HCT116 (cell line): ENCODE results near the gene PTPRJ. TPM values are rescaled to one million over a fixed set of nuclear protein-coding genes. Genes with fewer than 3 reads are reported as not detected.

Experiments
- ATAC-seq: fragments of 200-7000 bp; cut with Tn5 transposase; 2 replicates; pipeline ENCODE4 v1.9.1; 2020; ENCODE audit warnings: mild to moderate bottlenecking, moderate library complexity
- BruUV-seq: library from RNA; stranded (reverse); fragments of 400-500 nt; replicated peaks from 2 replicates; lab custom pipeline; 2021; lab: Mats Ljungman, UMichigan
- CTCF ChIA-PET: fragments of 300-600 bp; sonication (Branson Sonifier 250); formaldehyde crosslinking; loops from one replicate; lab custom pipeline; 2021; ENCODE audit warnings: antibody characterized with exemption; lab: Charles Lee
- POLR2A ChIA-PET: fragments of 300-600, 350-600 bp; sonication (Branson Sonifier 250); formaldehyde crosslinking; loops from one replicate; lab custom pipeline; 2021; ENCODE audit warnings: antibody characterized with exemption; lab: Charles Lee
- RAD21 ChIA-PET, 2 experiments: fragments of 300-600 bp; sonication (Branson Sonifier 250); formaldehyde crosslinking; loops; one replicate each; lab custom pipeline; 2023; ENCODE audit warnings: low total read pairs in 2 of 2; ENCODE audit not compliant: uncharacterized antibody in 2 of 2, unreplicated experiment in 2 of 2, low non-redundant PET in 1 of 2; lab: Charles Lee
- DNase-seq: peaks from one replicate; pipeline ENCODE4 v3.0.0-alpha.2; 2010; ENCODE audit warnings: low read depth, low spot score
- H2AFZ ChIP-seq: fragments of 200-600 bp; shearing (Covaris generic), sonication (generic); 2 replicates; pipeline ENCODE4 v1.6.1; 2017; ENCODE audit warnings: low read depth, mixed run types, mixed read lengths, antibody characterized with exemption, low read length; ENCODE audit not compliant: poor library complexity, severe bottlenecking
- H3K27ac ChIP-seq: 2 replicates; pipeline ENCODE4 v1.5.1; 2012; ENCODE audit warnings: low read depth, low read length
- H3K27me3 ChIP-seq: fragments of 200-600 bp; sonication (generic); 2 replicates; pipeline ENCODE4 v1.6.1; 2016; ENCODE audit warnings: mixed run types, low read length, mixed read lengths; ENCODE audit not compliant: insufficient read depth
- H3K36me3 ChIP-seq, 2 experiments: fragments of 200-500 bp in 1 of 2; fragments of 200-600 bp in 1 of 2; sonication (Bioruptor generic) in 1 of 2; sonication (generic) in 1 of 2; 2 replicates each; pipeline versions ENCODE4 v1.5.1 to v1.6.1; 2014 to 2016; ENCODE audit warnings: low read length in 2 of 2, inconsistent platforms in 1 of 2, mixed read lengths in 1 of 2, mixed run types in 1 of 2; ENCODE audit not compliant: insufficient read depth in 2 of 2, control insufficient read depth in 1 of 2
- H3K4me1 ChIP-seq, 2 experiments: fragments of 200-600 bp in 1 of 2; sonication (generic) in 1 of 2; 2 replicates each; pipeline versions ENCODE4 v1.5.1 to v1.6.1; 2012 to 2017; ENCODE audit warnings: low read length in 2 of 2, inconsistent platforms in 1 of 2, mild to moderate bottlenecking in 1 of 2, mixed read lengths in 1 of 2, mixed run types in 1 of 2, moderate library complexity in 1 of 2; ENCODE audit not compliant: insufficient read depth in 2 of 2, control insufficient read depth in 1 of 2
- H3K4me2 ChIP-seq: fragments of 200-600 bp; sonication (generic); 2 replicates; pipeline ENCODE4 v1.6.1; 2017; ENCODE audit warnings: mixed run types, low read length, mixed read lengths
- H3K4me3 ChIP-seq, 2 experiments: fragments of 200-600 bp in 1 of 2; sonication (generic) in 1 of 2; replicated peaks in 1 of 2; 2 replicates each; pipeline ENCODE4 v1.5.1; 2011 to 2016; ENCODE audit warnings: low read length in 2 of 2, control low read depth in 1 of 2, low read depth in 1 of 2, mild to moderate bottlenecking in 1 of 2, mixed read lengths in 1 of 2, mixed run types in 1 of 2
- H3K79me2 ChIP-seq: fragments of 200-600 bp; sonication (generic); 2 replicates; pipeline ENCODE4 v1.6.1; 2017; ENCODE audit warnings: mild to moderate bottlenecking, mixed run types, low read length, moderate library complexity, mixed read lengths; ENCODE audit not compliant: insufficient read depth
- H3K9ac ChIP-seq: fragments of 200-600 bp; sonication (generic); 2 replicates; pipeline ENCODE4 v1.6.1; 2016; ENCODE audit warnings: low read length, mixed read lengths
- H3K9me2 ChIP-seq: fragments of 200-600 bp; sonication (generic), shearing (Covaris generic); 2 replicates; pipeline ENCODE4 v1.6.1; 2017; ENCODE audit warnings: mixed run types, mild to moderate bottlenecking, moderate library complexity; ENCODE audit not compliant: insufficient read depth
- H3K9me3 ChIP-seq, 2 experiments: fragments of 200-500 bp in 1 of 2; fragments of 200-600 bp in 1 of 2; sonication (Bioruptor generic) in 1 of 2; sonication (generic) in 1 of 2; 2 replicates each; pipeline ENCODE4 v1.6.1; 2014 to 2017; ENCODE audit warnings: low read length in 2 of 2, mixed read lengths in 2 of 2, inconsistent platforms in 1 of 2, low read depth in 1 of 2, mild to moderate bottlenecking in 1 of 2, mixed run types in 1 of 2, moderate library complexity in 1 of 2; ENCODE audit not compliant: control insufficient read depth in 1 of 2, insufficient read depth in 1 of 2
- H4K20me1 ChIP-seq: fragments of 200-600 bp; sonication (generic), shearing (Covaris generic); 2 replicates; pipeline ENCODE4 v1.6.1; 2017; ENCODE audit warnings: mixed run types, mild to moderate bottlenecking, moderate library complexity; ENCODE audit not compliant: insufficient read depth
- ATF3 ChIP-seq: IDR thresholded peaks from 2 replicates; pipeline ENCODE4 v1.6.1; 2012
- CBX3 ChIP-seq: IDR thresholded peaks from 2 replicates; pipeline ENCODE4 v1.6.1; 2012; ENCODE audit warnings: low read depth
- CEBPB ChIP-seq: IDR thresholded peaks from 2 replicates; pipeline ENCODE4 v1.6.1; 2012; ENCODE audit warnings: low read depth
- CTCF ChIP-seq, 3 experiments: fragments of 200-600 bp in 1 of 3; sonication (generic) in 1 of 3; IDR thresholded peaks in 2 of 3; conservative IDR thresholded peaks in 1 of 3; 2 replicates each; pipeline ENCODE4 v1.5.1; 2012 to 2017; ENCODE audit warnings: low read depth in 2 of 3, low read length in 2 of 3, antibody characterized with exemption in 1 of 3, borderline replicate concordance in 1 of 3, control low read depth in 1 of 3, mild to moderate bottlenecking in 1 of 3, mixed read lengths in 1 of 3, mixed run types in 1 of 3, moderate library complexity in 1 of 3; ENCODE audit not compliant: insufficient read depth in 1 of 3
- EGR1 ChIP-seq: IDR thresholded peaks from 2 replicates; pipeline ENCODE4 v1.6.1; 2012; ENCODE audit warnings: low read depth
- ELF1 ChIP-seq: IDR thresholded peaks from 2 replicates; pipeline ENCODE4 v1.6.1; 2012; ENCODE audit warnings: low read depth, borderline replicate concordance
- EZH2phosphoT487 ChIP-seq: fragments of 200-600 bp; IDR thresholded peaks from 2 replicates; pipeline ENCODE4 v1.6.1; 2018; ENCODE audit warnings: antibody characterized with exemption, borderline replicate concordance
- JUND ChIP-seq: IDR thresholded peaks from 2 replicates; pipeline ENCODE4 v1.6.1; 2012
- MAX ChIP-seq: IDR thresholded peaks from 2 replicates; pipeline ENCODE4 v1.6.1; 2012
- POLR2A ChIP-seq: IDR thresholded peaks from 2 replicates; pipeline ENCODE4 v1.7.0; 2011; ENCODE audit warnings: borderline replicate concordance; ENCODE audit not compliant: insufficient read depth, insufficient read length; ENCODE audit errors: extremely low read depth
- POLR2AphosphoS5 ChIP-seq: IDR thresholded peaks from 2 replicates; pipeline ENCODE4 v1.6.1; 2011; ENCODE audit warnings: mild to moderate bottlenecking, low read depth, low read length, moderate library complexity
- RAD21 ChIP-seq: IDR thresholded peaks from 2 replicates; pipeline ENCODE4 v1.6.1; 2012; ENCODE audit warnings: low read depth, mild to moderate bottlenecking
- REST ChIP-seq: IDR thresholded peaks from 2 replicates; pipeline ENCODE4 v1.6.1; 2012; ENCODE audit warnings: low read depth
- SP1 ChIP-seq: IDR thresholded peaks from 2 replicates; pipeline ENCODE4 v1.6.1; 2012; ENCODE audit warnings: low read depth
- SRF ChIP-seq: IDR thresholded peaks from 2 replicates; pipeline ENCODE4 v1.6.1; 2012; ENCODE audit warnings: low read depth
- TCF7L2 ChIP-seq: IDR thresholded peaks from 2 replicates; pipeline ENCODE4 v1.7.0; 2011; ENCODE audit warnings: borderline replicate concordance, inconsistent platforms; ENCODE audit not compliant: insufficient read depth, insufficient read length; ENCODE audit errors: extremely low read depth
- YY1 ChIP-seq: IDR thresholded peaks from 2 replicates; pipeline ENCODE4 v1.6.1; 2011; ENCODE audit warnings: low read length, low read depth, moderate library complexity, mild to moderate bottlenecking; ENCODE audit not compliant: insufficient replicate concordance; ENCODE audit errors: extremely low read depth
- ZBTB33 ChIP-seq: IDR thresholded peaks from 2 replicates; pipeline ENCODE4 v1.6.1; 2011; ENCODE audit warnings: mild to moderate bottlenecking, low read length, moderate library complexity; ENCODE audit not compliant: insufficient replicate concordance; ENCODE audit errors: extremely low read depth
- ZFX ChIP-seq: fragments of 450-650 bp; IDR thresholded peaks from 2 replicates; pipeline ENCODE4 v1.6.1; 2017
- intact Hi-C: fragments of 100-400 bp; cut with micrococcal nuclease; formaldehyde crosslinking; loops from 2 replicates; pipeline ENCODE4 v1.10.0; 2022
- total RNA-seq: library from RNA; stranded (reverse); gene quantifications from one replicate; pipeline ENCODE4 v1.2.1, GENCODE V29; 2021; ENCODE audit not compliant: unreplicated experiment

Gene PTPRJ
- total RNA-seq, 1 experiment from 2014 or later: 19.1 TPM

- no peak for DNase-seq
- TF ChIP-seq JUND (no peak), CTCF (IDR thresholded peaks at IDR 0.05 in 2 of 3, conservative IDR thresholded peaks at IDR 0.05 in 1 of 3; ENCODE audit: borderline replicate concordance in 1 of 3, insufficient read depth in 1 of 3, low read depth in 2 of 3, low read length in 2 of 3) (no peak), POLR2AphosphoS5 (no peak), EGR1 (no peak), ATF3 (no peak), TCF7L2 (no peak), YY1 (no peak), ZBTB33 (no peak), RAD21 (no peak), MAX (no peak), POLR2A (no peak), CBX3 (no peak), ELF1 (no peak), ZFX (no peak), CEBPB (no peak), EZH2phosphoT487 (no peak), SP1 (no peak), SRF (no peak), REST (no peak)
These were observed 182.5 kb downstream of the PTPRJ start for GRCh38 chr11:48162885-48163268.

More at GRCh38 chr11:48162885-48163268, 182.5 kb downstream of the PTPRJ start:
- Histone ChIP-seq H3K4me2 (no peak overlapping the region), H3K4me3 (no peak overlapping the region), H3K9me3 (no peaks in the 10 kb centered on the region), H3K9ac (no peak overlapping the region), H3K27ac (no peak overlapping the region), H3K9me2 (no peaks in the 10 kb centered on the region), H3K79me2 (no peaks in the 10 kb centered on the region), H2AFZ (no peak overlapping the region), H3K27me3 (no peaks in the 10 kb centered on the region), H3K36me3 (no peaks in the 10 kb centered on the region), H4K20me1 (no peaks in the 10 kb centered on the region), H3K4me1 (no peaks in the 10 kb centered on the region)
- ATAC-seq: no peak
- ChIA-PET CTCF (no interaction called here), RAD21 (no interaction called here), POLR2A (no interaction called here)
- BruUV-seq: no TSS peak
- intact Hi-C loops: no loop called here
